ENCODE measurements around the gene TLCD4.
A peak's percentile ranks its signal among the peaks of the same experiment; 100 is the strongest.
"Not testable (repeated sequence)": the region's sequence is repeated elsewhere in the genome, so short reads cannot be mapped to it uniquely, and the experiment has no call there.

The TLCD4 gene

DNA sequence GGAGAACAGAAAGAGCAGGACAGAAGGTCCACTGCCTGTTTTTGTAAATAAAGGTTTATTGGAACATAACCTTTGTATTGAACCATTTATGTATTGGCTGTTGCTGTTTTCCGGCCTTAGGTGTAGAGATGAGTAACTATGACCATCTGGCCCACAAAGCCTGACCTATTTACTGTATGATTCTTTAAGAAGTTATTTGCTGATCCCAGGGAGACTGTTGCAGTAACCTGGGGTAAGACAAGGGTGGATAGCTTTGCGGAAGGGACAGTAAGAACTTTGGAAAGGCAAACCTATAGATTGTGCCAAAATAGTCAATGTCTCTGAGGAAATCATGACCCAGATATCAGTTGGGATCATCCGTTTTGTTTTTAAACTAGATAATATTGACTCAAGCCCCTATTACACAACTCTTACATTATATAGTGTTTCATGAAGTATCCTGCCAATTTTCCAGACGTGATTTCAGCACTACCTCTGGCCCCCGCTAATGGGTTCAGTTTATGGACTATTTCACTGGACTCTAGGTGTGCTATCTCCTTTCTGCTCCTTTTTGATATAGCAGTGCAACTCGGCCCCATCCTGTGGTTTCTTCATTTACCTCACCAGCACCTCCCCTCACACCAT, 20.8 kb upstream of the TLCD4 start:
- DNase-seq: no peak

DNA sequence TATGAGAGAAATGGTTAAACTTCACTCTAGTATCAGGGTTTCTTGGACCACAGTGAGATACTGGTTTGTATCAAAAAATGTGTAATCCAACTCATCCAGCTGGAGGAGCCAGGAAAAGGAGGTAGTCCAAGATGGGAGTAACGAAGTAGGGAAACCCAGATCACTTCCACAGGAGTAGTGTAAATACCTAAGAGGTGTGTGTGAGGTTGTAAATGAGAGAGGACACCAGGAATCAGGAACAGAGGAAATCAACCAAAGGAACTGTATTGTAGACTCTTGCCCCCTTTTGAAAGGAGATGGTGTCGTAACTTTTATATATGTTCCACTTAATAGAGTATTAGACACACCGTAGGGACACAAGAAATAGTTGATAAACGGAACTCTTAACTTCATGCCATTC, 19.7 kb upstream of the TLCD4 start:
- no peak for DNase-seq

DNA sequence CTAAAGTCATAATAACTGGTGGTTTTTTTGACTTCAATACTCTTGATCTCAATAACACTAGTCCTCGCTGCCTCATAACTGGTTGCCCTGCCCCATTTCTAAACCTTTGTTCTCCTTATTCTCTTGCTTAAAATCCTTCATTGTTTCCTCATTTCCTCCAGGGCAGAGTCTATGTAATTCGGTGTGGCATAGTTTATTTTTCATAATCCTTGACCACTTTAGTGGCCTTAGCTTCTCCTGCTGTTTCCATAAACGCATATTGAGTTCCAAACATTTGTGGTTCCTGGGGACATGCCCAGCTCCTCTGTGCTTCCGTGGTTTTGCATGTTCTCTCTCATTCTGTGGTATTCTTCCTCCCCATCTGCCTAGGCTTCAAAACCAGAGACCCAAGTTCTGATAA, 19.0 kb upstream of the TLCD4 start:
- DNase-seq: no peak

DNA sequence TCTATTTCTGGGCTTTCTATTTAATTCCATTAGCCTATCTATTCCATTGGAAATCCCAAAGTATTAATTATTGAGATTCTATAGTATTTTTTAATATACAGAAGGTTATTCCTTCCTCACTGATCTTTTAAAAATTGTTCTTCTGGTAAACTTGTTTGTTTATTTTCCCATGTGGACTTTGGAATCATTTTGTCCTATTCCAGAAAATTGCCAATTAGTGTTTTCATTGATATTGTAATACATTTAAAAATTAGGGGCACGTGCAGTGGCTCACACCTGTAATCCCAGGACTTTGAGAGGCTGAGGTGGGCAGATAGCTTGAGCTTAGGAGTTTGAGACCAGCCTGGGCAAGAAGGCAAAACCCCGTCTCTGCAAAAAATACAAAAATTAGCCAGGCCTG, 8.4 kb upstream of the TLCD4 start:
- DNase-seq: no peak

DNA sequence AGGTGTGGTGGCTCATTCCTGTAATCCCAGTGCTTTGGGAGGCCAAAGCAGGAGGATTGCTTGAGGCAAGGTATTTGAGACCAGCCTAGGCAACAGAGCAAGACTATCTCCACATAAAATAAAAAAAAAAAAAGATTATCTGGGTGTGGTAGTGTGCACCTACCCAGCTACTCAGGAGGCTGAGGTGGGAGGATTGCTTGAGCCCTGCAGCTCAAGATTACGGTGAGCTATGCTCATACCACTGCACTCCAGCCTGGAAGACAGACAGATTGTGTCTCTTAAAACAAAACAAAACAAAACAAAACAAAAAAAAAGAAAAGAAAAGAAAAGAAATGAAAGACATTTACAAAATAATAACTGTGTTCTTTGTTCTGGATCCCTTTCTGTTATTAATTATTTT, 6.1 kb upstream of the TLCD4 start:
- no peak for DNase-seq

DNA sequence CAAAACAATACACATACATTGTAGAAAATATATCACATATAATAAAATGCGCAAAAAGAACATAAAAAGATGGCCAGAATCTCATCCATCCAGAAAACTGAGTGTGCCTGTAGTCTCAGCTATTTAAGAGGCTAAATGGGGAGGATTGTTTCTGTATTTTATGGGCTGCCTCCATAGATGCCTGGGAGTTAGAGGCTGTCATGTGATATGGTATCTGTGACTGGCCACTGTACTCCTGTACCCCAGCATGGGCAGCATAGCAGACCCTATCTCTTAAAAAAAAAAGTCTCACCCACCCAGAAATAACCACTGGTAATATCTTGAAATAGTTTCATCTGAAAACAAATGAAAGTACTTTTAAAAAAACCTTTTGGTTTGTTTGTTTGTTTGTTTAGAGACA, 3.5 kb upstream of the TLCD4 start:
- DNase-seq: no peak

DNA sequence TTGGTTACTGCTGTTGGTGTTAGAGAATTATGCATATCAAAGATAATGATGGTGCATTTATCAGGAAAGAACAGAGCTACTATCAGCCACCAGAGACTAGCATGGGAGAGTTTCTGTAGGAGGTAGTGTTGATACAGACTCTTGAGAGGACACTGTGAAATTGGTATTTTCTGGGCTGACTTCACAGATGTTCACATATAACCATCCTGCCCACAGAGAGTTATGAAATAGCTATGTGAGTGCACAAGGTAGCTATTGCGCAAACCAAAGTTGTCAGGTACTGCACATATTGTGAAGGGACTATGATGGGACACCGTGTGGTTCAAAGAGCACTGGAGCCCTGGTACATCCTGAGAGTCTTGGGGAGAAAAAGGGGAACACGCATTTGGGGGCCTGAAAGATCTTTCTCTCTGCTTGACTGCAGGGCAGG, 1.4 kb upstream of the TLCD4 start:
- DNase-seq: no peak

DNA sequence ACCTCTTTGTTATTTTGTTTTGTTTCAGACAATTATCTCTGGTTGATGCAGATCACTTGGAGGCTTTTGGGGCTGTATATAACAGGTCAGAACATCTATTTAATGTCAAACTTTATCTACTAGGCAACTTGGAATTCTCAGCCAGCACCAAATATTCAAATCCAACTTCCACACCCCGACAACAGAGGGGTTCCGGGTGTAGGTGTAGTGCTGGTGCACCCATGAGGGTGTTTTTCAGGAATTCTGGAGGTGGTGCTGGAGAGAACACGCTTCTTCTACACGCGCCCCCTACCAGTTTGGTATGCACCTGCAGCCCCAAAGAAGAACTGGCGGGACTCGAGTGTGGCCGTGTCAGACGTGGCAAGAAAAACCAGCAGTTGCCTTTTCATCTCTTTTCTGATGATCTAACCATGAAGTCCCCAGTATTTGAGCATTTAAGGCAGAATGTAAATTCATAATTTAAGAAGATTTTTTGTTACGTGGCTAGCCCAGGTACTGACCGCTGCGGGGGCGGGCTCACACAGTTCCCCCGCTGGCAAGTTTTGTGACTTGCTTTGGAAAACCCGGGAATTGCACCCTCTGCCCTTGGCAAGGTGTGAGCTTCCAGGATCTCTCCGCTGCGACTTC, 462 bp upstream of the TLCD4 start:
- DNase-seq: peak; percentile 53 to 64

DNA sequence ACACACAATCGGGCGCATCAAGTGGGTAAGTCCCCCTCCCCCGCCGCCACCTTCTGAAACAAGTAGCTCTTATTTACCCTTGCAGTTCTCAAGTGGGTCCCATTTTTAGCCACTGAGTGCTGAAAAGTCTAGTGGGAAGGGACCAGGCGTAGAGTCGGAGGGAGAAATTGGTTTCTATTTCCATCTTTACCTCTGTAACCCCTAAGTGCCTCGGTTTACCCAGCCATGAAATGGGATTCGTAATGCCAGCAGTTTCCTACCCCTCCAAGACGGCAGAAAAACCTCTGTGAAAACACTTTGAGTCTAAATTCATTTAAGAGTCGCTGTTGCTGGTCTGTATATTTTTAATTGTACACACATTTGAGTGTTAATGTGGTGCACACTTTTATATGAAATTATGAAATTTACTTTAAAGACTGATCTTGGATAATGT, 928 bp downstream of the TLCD4 start:
- no peak for DNase-seq

DNA sequence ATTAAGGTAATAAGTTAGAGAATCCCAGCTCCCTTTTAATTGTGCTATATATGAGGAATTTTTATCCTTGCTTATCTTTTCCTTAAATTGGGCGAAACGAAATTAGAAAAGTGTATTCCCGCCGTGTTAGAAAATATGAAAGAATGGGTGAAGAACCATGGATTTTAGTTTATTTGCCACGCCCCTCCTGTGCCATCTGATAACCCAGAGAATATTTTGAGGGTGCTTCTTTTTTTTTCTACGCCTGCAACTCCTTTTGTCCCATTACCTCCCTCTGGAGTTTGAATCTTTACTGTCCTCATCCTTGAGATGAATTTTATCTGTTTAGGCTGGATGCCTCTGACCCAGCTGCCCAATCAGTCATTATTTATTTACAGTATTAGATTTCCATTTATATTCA, 1.6 kb downstream of the TLCD4 start:
- DNase-seq: no peak

DNA sequence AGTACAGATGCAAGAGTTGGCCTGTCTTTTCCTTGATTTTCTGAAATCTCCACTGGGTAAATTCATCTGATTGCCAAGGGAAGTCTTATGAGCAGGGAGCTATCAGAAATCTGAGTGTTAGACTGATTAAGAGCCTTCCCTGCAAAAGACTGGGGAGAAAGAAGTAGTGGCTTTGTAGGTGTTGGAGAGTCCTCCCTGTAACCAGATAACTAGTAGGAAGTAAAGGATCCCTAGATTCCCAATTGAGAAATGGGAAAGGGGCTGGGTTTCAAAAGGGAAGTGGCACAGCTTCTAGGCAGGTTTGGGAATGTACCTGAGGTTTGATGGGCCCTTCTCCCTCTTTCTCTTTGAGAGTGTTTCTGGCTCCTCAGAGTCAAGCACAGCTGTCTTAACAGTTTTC, 2.1 kb downstream of the TLCD4 start:
- no peak for DNase-seq

DNA sequence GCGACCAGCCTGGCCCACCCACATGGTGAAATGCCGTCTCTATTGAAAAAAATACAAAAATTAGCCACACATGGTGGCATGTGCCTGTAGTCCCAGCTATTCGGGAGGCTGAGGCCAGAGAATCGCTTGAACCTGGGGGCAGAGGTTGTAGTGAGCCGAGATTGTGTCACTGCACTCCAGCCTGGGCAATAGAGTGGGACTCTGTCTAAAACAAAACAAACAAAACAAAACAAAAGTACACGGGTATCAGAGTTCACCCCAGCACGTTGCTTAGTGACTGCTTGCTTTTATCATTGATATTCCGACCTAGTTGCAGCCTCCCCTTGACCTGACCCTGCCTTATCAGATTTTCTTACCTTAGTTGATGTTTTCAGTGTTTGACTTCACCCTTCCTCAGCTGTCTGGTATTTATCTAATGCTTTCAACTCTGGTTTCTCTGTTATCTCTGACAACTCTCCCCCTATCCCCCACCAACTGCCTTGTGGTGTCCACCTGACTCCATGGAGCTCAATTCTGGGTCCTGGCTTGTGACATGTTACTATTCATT, 5.1 kb downstream of the TLCD4 start:
- no peak for DNase-seq

DNA sequence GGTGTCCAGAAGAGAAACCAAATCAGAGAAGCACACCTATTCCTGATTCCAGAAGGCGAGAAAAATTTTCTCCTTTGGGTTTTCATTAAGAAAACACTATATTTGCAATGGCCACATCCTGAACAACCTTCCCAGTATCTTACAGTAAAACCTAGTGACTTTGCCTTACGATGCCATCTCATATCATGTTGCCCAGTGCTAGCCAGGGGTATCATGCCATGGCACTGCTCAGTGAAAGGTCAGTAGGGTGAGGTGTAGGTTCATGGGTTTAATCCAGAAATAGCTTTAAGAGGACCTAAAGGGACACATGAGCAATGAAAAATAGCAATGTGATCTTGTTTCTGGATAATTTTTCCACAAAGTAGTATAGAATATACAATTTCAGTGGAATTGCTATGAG, 7.2 kb downstream of the TLCD4 start:
- DNase-seq: no peak

DNA sequence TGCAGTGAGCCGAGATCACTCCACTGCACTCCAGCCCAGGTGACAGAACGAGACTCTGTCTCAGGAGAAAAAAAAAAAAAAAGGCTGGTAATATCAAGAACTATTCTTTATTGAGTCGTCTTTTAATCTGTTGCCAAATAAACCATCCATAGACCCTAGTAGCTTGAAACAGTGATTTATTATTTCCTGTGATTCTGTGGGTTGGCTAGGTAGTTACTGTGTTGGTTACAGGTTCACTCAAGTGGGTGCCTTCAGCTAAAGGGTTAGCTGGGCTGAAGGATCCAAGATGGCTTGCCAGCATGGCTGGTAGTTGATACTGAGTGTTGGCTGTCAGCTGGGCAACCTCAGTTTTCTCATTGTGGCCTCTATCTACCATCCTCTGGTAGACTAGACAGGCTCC, 9.2 kb downstream of the TLCD4 start:
- DNase-seq: no peak

DNA sequence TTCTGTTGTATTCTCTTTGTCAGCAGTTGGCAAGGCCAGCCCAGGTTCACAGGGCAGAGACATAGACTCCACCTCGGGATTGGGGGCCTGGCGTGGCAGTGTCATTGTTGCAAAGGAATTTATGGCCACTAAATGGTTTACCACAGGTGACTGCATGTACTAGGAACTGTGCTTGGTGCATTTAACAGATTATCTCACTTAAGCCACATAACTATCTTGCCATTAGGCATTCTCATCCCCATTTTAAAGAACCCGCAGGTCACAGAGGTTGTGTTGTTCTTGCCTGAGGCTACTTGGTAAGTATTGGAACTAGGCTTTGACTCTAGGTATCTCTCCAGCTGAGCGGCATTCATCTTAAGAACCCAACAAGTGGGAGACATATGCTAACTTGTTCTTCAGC, 9.7 kb downstream of the TLCD4 start:
- DNase-seq: no peak

DNA sequence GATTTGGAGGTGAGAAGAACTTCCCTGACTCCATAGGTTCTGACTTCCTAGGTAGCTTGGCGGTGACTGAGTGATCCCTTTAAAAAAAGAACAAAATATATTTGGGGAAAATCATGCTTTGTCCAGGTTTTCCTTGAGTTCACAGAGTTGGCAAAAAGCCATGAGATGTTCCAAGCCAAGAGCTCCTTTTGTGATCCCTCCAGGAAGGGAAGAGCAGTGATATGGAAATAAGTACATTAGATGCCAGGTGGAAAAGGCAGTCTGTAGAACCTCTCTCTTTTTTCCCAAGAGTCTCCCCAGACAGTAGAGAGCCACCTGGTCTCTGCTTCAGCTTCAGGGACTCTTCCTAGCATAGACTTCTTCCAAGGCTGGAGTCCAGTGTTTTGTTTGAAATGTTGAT, 10.2 kb downstream of the TLCD4 start:
- no peak for DNase-seq

DNA sequence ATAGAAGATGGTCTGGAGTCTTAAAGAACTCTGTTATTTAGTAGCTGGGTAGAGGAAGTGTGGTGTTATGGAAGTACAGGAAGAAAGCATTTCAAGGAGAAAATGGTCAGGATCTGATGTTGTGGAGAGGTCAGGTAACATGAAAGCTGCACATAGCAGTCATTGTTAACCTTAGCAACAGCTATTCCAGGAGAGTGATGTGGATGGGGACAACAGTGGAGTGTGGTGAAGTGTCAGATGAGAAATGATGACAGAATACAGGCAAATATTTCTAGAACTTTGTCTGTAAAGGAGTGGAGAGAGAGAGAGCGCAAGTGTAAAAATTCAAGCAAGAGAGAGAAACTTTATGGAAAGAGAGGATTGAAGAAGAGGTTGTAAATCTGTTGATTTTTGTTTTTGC, 15.6 kb downstream of the TLCD4 start:
- no peak for DNase-seq

DNA sequence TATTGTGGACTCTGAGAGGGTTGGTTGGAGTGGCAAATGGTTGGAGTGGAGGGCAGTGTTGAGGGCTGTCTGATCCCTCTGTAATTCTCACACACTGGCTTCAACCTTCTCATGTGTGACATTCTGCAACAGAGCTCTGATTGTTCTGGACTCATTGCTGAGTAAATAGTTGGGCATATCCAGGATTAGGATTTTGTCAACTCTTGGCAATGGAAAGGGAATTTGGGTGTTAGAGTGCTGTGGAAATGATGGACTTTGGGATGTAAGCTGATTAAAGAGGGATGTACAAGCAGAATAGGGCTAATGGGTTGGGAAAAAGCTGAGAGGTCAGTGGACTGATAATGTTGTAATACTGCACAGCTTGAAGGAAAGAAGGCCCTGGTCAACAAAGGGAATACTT, 16.5 kb downstream of the TLCD4 start:
- no peak for DNase-seq

DNA sequence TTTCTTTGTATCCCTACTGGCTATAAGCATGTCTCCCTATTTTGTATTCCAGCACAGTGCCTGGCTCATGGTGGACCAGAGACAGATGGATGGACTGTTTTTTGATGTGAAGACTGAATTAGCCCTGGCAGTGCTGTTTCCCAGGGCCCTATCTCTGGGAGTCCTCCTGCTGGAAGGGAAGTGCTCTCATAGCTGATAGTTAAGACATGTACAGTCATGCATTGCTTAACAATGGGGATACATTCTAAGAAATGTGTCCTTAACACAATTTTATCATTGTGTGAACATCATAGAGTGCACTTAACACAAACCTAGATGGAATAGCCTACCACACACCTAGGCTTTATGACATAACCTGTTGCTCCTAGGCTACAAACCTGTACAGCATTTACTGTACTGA, 21.1 kb downstream of the TLCD4 start:
- DNase-seq: no peak

DNA sequence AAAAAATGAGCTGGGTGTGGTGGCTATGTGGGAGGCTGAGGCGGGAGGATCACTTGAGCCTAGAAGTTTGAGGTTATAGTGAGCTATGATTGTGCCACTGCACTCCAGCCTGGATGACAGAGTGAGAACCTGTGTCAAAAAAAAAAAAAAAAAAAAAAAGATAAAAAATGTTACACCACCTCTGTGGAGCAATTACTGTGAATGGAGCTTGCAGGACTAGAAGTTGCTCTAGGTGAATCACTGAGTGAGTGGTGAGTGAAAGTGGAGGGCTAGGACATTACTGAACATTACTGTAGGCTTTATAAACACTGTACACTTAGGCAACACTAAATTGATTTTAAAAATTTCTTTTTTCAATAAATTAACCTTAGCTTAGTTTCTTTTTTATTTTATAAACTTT, 21.9 kb downstream of the TLCD4 start:
- DNase-seq: no peak

DNA sequence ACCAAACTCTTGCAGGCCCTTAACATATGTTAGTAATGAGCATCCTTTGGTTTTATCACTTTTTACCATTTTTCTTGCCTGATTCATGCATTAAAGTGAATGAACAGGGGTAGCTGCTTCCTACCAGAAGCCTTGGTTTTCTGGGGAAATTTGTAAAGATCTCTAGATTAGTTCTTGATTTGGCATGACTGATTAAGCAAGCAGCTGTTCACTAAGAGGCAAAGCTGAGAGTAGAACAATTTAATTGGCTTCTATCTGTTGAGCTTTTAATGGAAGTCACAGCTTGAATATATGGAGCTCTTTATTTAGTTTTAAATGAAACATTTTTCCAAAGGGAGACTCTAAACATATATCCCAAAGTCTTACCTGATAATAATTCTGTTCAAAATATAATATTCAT, 23.6 kb downstream of the TLCD4 start:
- DNase-seq: no peak

DNA sequence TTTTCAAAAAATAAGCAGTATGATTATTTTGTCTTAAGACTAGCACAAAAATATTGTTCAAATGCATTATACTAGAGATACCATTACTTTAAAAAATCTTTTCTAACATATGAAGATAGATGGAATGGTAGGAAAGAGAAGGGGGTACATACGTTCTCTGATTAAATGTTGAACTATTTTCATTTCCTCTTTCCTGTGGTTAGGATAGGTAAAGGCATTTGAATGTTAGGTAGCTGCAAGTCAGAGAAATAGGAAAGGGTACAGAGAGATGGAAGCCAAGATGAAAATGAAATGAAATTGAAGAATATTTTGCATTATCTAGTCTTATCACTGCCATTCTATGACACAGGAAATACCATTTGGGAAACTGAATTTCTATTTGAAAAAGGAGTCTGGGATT, 28.3 kb downstream of the TLCD4 start:
- DNase-seq: no peak

DNA sequence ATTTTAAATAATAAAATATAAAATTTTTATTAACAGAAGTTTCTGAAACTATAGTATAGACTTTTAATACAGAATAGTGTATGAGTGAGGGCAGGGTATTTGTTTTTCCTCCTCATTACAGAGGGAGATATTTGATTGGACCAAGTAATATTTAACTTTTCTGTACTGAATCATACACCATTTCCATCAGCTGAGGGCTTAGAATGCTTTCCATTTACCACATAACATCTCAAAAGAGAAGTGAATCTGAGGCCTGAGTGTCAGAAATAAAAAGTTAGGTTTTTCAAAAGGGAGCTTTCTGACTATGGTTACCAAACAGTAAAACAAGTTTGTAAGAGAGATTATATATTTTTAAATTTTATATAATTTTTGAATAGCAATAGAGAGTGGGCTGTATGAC, 29.5 kb downstream of the TLCD4 start:
- DNase-seq: no peak

DNA sequence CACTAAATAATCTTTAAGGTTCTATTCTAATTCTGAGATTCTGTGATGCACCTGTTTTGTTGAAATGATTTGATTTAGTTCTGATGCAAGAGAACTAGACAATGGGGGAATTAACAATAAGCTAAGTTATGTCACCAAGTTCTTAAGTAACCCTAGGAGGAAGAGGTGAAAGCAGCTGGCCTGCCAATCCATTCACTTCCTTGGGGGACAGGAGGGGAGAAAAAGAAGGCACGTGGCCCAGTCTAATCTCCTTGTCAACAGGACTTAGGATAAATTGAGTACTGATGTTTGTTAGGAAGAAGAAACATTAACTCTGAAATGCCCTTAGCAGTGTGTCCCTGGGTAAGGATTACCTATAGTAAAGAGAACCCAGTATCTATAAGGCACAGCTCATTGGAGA, 36.9 kb downstream of the TLCD4 start:
- DNase-seq: no peak

DNA sequence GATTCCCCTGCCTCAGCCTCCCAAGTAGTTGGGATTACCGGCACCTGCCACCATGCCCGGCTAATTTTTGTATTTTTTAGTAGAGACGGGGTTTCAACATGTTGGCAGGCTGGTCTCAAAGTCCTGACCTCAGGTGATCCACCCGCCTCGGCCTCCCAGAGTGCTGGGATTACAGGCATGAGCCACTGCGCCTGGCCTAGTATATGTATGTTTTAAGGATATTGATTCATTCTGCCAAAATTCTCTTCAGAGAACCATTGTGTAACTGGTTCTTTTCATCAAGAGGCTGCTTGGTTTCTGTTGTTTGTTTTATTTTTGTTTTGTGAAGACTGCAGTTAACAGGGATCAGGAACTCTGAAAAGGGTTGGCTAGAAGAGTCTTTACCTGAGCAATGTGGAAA, 48.4 kb downstream of the TLCD4 start:
- DNase-seq: not testable (repeated sequence)
